HUES6 (cell line): ENCODE results near the gene HEYL.
A peak's percentile ranks its signal among the peaks of the same experiment; 100 is the strongest.

Source experiments
- H3K27ac ChIP-seq: 2 replicates; pipeline ENCODE4 v1.7.0; 2013; ENCODE audit warnings: low read depth, mild to moderate bottlenecking, low read length, inconsistent platforms
- H3K27me3 ChIP-seq: 2 replicates; pipeline ENCODE4 v1.6.1; 2013; ENCODE audit warnings: low read length; ENCODE audit not compliant: control insufficient read depth, insufficient read depth
- H3K36me3 ChIP-seq: 2 replicates; pipeline ENCODE4 v1.6.1; 2013; ENCODE audit warnings: low read length; ENCODE audit not compliant: control insufficient read depth, insufficient read depth
- H3K4me1 ChIP-seq: 2 replicates; pipeline ENCODE4 v1.6.1; 2013; ENCODE audit warnings: low read length; ENCODE audit not compliant: control insufficient read depth, insufficient read depth
- H3K4me3 ChIP-seq: 2 replicates; pipeline ENCODE4 v1.5.1; 2013; ENCODE audit warnings: low read depth, low read length
- H3K9ac ChIP-seq: one replicate; pipeline ENCODE4 v1.6.1; 2013; ENCODE audit warnings: mild to moderate bottlenecking, low read length
- H3K9me3 ChIP-seq: 2 replicates; pipeline ENCODE4 v1.6.1; 2013; ENCODE audit warnings: low read depth, low read length; ENCODE audit not compliant: control insufficient read depth, insufficient read depth

Gene HEYL

DNA sequence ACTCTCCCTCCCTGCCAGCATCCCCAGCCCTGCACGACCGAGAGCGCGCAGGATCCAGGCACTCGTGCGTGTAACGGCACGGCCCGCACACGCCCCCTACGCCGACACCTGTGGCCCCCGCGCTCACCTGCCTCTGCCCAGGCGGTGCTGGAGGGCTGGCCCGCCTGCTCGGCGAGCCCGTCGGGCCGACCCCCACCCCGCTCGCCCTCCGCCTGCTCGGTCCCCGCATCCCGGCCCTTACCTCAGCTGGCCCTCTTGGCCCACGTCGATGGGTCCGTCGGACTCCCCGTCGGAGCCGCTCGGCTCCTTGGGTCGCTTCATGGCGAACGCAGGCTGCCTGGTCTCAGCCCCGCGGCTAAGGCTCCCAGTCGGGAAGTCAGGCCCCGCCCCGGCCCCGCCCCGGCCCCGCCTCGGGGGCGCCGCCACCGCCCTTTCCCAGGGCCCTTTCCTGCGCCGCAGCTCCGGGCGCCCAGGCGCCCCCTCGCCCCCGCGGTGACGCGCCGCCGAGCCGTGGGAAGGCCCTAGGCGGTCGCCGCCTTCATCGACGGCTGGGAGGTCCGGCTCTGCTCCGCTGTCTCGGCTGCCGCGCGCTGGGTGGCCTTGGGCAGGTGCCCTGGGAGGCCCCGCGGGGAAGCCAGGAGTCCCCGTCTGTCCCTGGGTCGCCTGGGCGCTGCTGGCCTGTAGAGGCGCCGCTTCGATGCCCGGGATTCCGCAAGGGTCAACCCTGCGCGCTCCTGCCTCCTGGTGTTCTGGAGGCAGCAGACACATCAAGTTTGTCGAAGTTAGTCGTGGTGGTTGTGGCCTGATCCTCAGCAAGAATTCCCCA, at the start of gene HEYL:
TSS of gene HEYL (minus strand) at position 339 of the 826 bp plus-strand sequence. CDS start at position 321, 18 bp downstream.
- no peak within 1 kb of the TSS for H3K9ac ChIP-seq
- peak within 1 kb of the TSS; percentile 72 for H3K4me3 ChIP-seq
- H3K36me3 ChIP-seq = no peaks in the 10 kb centered on the region
- no peak within 1 kb of the TSS for H3K27ac ChIP-seq
- peaks cover 93% of the 10 kb centered on the region for H3K27me3 ChIP-seq
- H3K9me3 ChIP-seq = no peaks in the 10 kb centered on the region
- no peaks in the 10 kb centered on the region for H3K4me1 ChIP-seq

DNA sequence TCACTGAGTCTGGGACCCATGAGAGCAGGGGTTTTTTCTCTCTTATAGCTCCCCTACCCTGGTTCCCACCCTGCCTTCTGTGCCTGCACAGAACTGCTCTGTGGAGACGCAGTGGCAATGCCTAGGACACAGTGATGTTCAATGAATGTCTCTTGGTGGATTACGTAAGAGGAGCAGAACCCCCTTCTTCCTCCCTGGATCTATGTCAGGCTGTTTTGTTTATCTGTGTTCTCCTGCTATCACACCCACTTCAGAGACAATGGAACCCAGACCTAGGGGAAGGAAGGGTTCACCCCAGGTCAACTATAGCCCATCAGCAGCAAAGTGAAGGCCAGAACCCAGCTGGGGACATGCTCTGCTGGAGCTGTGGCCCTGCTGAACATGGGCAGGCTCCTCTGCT, 49.8 kb upstream of the HEYL start:
- H3K27me3 ChIP-seq = peaks cover 99% of the 10 kb centered on the region
- no peak overlapping the region for H3K4me3 ChIP-seq
- no peaks in the 10 kb centered on the region for H3K36me3 ChIP-seq
- H3K9ac ChIP-seq = no peak overlapping the region
- H3K9me3 ChIP-seq = no peaks in the 10 kb centered on the region
- peaks cover 8% of the 10 kb centered on the region for H3K4me1 ChIP-seq
- H3K27ac ChIP-seq = no peak overlapping the region

DNA sequence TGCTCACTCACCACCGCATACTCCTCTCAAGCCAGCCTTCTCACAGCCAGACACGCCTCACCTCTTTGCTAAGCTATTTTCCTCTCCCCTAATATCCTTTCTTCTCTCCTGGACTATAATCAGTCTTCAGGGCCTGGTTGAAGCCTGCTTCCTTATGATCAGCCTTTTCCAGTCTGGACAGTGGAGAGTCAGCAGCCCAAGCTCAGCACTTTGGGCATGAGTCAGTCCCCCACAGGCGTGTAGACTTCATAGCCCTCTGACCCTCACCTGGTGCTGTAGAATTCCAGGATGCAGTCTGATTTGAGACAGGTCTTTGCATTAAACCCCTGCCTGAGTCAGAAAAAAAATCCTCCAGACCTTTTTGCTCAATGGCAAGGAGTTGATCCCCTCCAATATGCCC, 49.3 kb upstream of the HEYL start:
- peaks cover 8% of the 10 kb centered on the region for H3K4me1 ChIP-seq
- no peaks in the 10 kb centered on the region for H3K9me3 ChIP-seq
- H3K9ac ChIP-seq = no peak overlapping the region
- no peak overlapping the region for H3K4me3 ChIP-seq
- peaks cover 99% of the 10 kb centered on the region for H3K27me3 ChIP-seq
- no peak overlapping the region for H3K27ac ChIP-seq
- H3K36me3 ChIP-seq = no peaks in the 10 kb centered on the region

DNA sequence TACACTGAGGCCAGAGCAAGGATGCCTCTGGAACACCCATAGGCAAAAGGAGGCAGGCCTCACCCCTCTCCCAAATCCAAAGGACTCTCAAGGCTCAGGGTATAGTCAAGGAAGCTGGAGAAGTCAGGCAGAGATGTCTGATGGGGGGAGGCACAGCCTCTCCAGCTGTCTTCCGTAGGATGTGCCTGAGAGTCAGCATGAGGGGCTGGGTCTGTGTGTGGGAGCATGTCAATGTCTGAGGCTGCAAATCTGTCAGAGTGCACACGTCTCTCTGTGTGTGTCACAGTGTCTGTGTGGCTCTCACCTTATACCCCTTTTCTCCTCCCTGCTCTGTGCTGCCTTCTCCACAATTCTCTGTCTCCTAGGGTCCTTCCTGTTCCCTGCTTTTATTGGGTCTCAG, 47.8 kb upstream of the HEYL start:
- Histone ChIP-seq H3K4me3 (no peak overlapping the region), H3K36me3 (no peaks in the 10 kb centered on the region), H3K9ac (no peak overlapping the region), H3K4me1 (peaks cover 8% of the 10 kb centered on the region), H3K27me3 (peaks cover 99% of the 10 kb centered on the region), H3K9me3 (no peaks in the 10 kb centered on the region), H3K27ac (no peak overlapping the region)

DNA sequence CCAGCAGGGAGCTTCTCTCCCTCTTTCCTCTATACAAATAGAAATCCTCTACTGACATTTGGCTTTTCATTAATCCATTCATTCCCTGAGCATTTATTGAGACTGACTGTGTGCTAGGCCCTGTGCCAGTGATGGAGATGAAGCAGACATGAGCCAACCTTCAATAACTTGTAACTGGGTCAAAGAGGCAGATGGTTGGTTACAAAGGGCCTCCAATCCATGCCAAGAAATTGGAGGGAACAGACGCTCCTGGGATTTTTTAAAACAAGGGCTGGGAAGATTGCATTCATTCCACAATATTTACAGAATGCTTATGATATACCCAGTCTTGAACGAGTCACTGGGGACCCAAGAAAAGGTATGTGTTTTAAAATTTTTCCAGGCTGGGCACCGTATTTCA, 45.6 kb upstream of the HEYL start:
- Histone ChIP-seq H3K36me3 (no peaks in the 10 kb centered on the region), H3K27ac (no peak overlapping the region), H3K27me3 (peaks cover 99% of the 10 kb centered on the region), H3K9me3 (no peaks in the 10 kb centered on the region), H3K4me1 (no peaks in the 10 kb centered on the region), H3K4me3 (no peak overlapping the region), H3K9ac (no peak overlapping the region)

DNA sequence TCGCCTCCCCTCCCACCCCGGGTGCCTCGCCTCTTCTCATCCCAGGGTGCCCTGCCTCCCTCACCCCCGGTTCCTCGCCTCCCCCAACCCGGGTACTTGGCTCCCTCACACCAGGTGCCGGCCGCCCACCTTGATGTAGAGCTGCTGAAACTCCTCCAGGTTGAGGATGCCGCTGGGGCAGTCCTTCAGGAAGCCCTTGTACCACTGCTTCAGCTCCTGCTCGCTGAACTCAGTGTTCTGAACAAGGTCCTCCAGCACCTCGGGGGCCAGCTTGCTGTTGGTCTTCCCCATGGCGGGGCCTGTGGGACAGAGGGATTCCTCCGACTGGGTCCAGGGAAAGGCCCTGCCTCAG, 44.8 kb upstream of the HEYL start:
- Histone ChIP-seq H3K9ac (no peak overlapping the region), H3K27ac (no peak overlapping the region), H3K4me1 (no peaks in the 10 kb centered on the region), H3K4me3 (no peak overlapping the region), H3K27me3 (peaks cover 99% of the 10 kb centered on the region), H3K36me3 (no peaks in the 10 kb centered on the region), H3K9me3 (no peaks in the 10 kb centered on the region)

DNA sequence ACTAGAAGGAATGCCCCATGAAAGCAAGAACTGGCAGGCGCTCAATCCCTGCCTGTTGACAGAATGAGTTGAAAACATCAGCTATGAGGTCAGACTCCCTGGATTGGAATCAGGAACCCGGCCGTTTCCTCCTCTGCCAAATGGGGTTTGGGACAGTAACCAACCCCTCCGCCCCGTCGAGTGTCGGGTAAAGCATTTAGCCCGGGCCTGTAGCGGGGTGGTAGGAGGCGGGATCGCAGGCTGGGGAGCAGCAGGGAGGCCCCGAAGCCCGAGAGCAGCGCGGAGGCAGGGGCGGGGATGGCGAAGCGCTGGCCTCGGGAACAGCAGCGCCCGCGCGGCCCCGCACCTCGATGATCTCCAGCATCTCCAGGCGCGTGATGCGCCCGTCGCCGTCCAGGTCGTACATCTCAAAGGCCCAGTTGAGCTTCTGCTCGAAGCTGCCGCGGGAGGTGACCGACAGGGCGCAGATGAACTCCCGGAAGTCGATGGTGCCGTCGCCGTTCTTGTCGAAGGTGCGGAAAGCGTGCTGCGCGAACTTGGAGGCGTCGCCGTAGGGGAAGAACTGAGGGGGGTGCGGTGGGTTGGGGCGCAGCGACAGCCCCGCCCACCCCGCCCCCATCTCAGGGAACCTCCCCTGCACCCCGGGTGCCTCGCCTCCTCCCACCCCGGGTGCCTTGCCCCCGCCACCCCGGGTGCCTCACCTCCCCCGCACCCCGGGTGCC, 44.3 kb upstream of the HEYL start:
- Histone ChIP-seq H3K9ac (no peak overlapping the region), H3K4me3 (no peak overlapping the region; the same call in 1 of the 2 replicates), H3K9me3 (no peaks in the 10 kb centered on the region), H3K27ac (no peak overlapping the region), H3K36me3 (no peaks in the 10 kb centered on the region), H3K4me1 (no peaks in the 10 kb centered on the region), H3K27me3 (peaks cover 99% of the 10 kb centered on the region)

DNA sequence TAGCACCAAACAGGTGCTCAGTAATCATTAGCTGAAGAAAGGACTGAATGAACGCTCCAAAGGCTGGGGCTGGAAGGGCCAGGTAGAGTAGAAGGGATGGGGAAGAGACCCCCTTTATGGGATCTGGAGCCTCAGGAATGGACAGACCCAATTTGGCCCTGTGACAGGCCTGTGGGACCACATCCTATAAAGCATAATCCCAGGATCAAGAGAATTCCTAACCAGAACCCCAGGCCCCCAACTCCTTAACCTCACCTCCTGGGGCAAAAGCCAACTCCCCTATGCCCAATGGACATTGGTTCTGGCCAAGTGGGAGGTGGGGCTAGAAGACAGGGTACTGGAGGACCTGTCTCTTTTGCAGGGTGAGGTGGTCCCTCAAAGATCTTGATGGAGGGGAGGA, 42.6 kb upstream of the HEYL start:
- H3K27ac ChIP-seq = no peak overlapping the region
- H3K9me3 ChIP-seq = no peaks in the 10 kb centered on the region
- H3K9ac ChIP-seq = no peak overlapping the region
- H3K4me1 ChIP-seq = no peaks in the 10 kb centered on the region
- H3K4me3 ChIP-seq = no peak overlapping the region
- no peaks in the 10 kb centered on the region for H3K36me3 ChIP-seq
- peaks cover 99% of the 10 kb centered on the region for H3K27me3 ChIP-seq

DNA sequence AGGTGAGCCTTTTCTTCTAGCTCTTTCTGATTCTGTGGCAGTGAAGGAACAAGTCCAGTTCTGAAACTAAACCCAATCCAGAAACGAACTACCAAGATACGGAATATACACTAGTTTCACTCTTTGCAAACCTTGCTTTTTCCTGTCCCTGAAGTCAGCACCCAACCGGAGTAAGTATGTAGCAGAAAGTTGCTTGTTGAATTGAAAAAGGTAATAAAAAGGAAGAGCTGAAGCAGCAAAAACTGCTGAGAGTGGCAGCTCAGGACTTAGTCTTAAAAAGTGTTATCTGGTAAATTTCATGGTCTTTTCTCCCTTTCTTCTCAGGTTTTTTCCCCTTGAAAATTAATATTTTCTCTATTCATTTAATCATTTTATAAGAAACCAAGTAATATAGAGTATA, 41.9 kb upstream of the HEYL start:
- peaks cover 99% of the 10 kb centered on the region for H3K27me3 ChIP-seq

DNA sequence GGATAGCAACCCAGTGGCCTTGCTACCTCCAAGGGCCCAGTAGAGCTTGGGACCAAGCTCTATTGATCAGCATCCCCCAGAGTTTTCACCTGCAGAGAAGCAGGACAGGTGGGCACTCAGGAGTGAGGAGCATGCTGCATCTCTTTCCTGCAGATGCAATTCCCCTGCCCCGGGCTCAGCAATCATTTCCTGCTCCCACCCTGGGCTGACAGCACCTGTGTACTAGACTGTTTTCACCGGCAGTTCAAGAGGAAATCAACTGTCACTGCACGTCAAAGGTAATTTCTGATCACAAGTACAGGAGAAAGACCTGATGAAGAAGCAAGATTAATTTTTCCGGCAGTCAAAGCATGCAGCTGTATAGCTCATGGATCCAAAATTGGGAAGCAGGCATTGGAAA, 41.3 kb upstream of the HEYL start:
- Histone ChIP-seq H3K9me3 (no peaks in the 10 kb centered on the region), H3K36me3 (no peaks in the 10 kb centered on the region), H3K4me1 (no peaks in the 10 kb centered on the region), H3K4me3 (no peak overlapping the region), H3K27ac (no peak overlapping the region), H3K9ac (no peak overlapping the region), H3K27me3 (peaks cover 99% of the 10 kb centered on the region)

More for the DNA sequence above, 41.9 kb upstream of the HEYL start:
- no peak overlapping the region for H3K9ac ChIP-seq
- H3K27ac ChIP-seq = no peak overlapping the region
- H3K36me3 ChIP-seq = no peaks in the 10 kb centered on the region
- no peaks in the 10 kb centered on the region for H3K4me1 ChIP-seq
- no peak overlapping the region for H3K4me3 ChIP-seq
- H3K9me3 ChIP-seq = no peaks in the 10 kb centered on the region

DNA sequence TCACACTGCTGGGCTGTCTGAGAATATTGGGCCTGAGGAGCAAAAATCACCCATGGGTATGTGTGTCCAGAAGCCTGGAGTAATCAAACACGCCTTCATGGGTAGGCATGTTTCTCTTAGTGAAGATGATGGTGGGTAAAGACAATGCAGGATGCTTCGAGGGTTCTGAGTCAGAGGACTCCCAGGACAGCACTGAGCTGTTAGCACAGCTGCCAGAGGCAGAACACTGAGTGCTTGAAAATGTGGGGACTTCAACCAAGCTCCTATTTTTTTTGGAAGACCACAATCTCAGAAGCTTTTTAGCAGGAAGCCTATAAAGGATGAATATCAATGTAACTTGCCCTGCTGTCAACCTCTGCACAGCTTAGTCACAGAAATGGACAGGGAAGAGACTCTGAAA, 40.4 kb upstream of the HEYL start:
- Histone ChIP-seq H3K9ac (no peak overlapping the region), H3K4me1 (no peaks in the 10 kb centered on the region), H3K27me3 (peaks cover 99% of the 10 kb centered on the region), H3K27ac (no peak overlapping the region), H3K9me3 (no peaks in the 10 kb centered on the region), H3K4me3 (no peak overlapping the region), H3K36me3 (no peaks in the 10 kb centered on the region)
